ENCODE measurements around the gene LZTS2.
A peak's percentile ranks its signal among the peaks of the same experiment; 100 is the strongest.
"Not testable (repeated sequence)": the region's sequence is repeated elsewhere in the genome, so short reads cannot be mapped to it uniquely, and the experiment has no call there.

Gene LZTS2

DNA sequence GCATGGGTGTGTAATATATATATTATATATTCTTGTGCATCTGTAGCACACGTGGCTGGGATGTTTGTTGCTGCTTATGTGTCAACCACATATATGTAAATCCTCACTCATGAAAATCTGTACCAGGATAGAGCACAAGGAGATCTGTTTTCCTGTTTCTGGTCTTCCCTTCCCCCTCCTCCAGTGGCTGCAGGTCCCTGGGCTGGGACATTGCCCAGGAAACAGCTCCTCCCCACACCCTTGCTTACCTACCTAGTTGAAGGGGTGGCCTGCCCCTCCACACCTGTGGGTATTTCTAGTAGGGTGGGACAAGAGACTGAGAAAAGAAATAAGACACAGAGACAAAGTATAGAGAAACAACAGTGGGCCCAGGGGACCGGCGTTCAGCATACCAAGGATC, 33.7 kb downstream of the LZTS2 start:
- DNase-seq (ENCODE audit: low read depth in 2 of 2), result no peak

GRCh38 chr10:101034404-101034803, 34.8 kb downstream of the LZTS2 start:
- DNase-seq (ENCODE audit: low read depth in 2 of 2), result not testable (repeated sequence)

DNA sequence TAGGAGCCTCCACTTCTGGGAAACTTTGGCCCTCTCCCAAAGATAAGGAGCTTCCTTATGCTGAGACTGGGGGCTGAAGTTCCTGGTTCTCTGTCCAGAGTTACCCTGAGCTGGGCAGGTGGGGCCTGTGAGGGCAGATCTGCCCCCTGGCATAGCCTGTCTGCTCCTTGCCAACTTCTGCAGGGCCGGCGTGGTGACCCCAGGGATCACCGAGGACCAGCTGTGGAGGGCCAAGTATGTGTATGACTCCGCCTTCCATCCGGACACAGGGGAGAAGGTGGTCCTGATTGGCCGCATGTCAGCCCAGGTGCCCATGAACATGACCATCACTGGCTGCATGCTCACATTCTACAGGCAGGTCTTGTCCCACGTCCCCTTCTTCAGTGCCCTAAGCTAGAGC, 35.7 kb downstream of the LZTS2 start:
- no peak for DNase-seq (ENCODE audit: low read depth in 2 of 2)

DNA sequence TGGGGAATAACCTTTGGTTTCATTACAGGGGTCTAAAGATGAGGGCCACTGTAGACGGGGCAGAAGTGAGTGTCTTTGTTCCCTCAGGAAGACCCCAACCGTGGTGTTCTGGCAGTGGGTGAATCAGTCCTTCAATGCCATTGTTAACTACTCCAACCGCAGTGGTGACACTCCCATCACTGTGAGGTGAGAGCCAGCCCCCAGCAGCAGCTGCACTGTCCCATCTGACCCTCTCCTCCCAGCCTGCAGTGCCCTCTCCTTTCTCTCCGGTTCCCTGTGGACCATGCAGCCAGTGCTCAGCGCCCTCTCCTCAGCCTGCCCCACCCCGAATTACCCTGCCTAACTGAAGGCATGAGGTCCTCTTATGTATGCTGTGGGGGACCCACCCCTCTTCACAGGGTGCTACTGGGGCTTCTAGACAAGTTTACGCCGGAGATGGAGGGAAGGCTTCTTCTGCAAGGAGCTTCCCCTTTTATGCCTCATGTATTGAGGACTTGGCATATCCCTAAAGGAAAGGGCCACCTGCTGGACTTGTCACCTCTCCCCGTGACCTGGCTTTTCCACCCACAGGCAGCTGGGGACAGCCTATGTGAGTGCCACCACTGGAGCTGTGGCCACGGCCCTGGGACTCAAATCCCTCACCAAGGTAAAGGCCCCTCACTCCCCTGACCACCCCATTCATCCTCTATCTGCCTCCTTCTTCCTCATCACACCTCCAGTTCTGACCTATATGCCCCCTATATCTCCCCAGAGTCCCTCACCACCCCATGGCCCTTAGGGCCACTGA, 36.5 kb downstream of the LZTS2 start:
- DNase-seq (ENCODE audit: low read depth in 2 of 2), result no peak

DNA sequence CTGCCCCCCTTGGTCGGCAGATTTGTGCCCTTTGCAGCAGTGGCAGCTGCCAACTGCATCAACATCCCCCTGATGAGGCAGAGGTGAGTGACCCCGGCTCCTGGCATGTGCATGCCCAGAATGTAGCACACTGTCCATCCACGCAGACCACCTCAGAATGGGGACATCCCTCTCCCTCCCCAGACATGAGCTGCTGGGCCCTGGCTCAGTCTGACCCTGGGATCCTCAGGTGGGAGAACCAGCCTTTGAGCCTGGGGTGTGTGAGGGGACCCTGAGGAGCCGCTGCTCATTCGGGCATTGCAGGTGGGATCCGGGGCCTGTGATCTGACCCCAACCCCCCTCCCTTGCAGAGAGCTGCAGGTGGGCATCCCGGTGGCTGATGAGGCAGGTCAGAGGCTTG, 37.1 kb downstream of the LZTS2 start:
- no peak for DNase-seq (ENCODE audit: low read depth in 2 of 2)

DNA sequence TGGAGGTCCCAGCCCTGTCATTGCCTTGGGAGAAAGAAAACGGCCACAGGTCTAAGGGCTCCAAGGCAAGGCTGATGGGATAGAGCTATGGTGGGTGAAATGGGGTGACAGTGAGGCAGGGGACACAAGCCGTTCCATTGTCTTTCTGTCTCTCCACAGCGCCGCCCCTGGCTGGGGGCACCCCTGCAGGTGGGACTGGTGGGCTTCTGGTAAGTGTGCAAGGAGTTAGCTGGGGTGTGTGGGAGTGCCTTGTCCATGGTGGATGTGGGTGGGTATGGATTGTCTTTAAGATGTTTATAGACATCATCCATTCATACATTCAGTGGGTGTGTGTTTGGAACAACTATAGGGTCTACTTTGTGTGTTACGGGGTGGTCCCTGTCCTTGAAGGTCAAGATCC, 38.9 kb downstream of the LZTS2 start:
- DNase-seq (ENCODE audit: low read depth in 2 of 2), result no peak

DNA sequence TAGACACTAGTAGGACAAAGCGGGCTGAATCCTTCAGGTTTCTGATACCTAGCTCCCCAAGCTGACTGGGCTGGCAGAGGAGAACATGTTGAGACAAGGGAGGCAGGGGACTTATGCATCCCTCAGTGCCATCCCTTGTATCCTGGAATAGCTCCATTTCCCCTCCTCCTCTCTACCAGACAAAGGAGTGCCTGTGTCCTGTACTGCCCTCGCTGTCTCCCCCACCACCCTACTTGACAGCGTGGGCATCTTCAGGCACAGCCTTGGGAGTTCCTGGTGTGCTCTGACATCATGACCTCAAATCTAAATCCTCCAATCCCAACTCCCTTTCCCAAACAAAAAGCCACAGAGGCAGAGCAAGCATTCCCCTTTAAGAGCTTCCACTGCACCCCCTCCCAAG, 40.5 kb downstream of the LZTS2 start:
- DNase-seq (ENCODE audit: low read depth in 2 of 2), result no peak

GRCh38 chr10:101040851-101041250, 41.2 kb downstream of the LZTS2 start:
- no peak for DNase-seq (ENCODE audit: low read depth in 2 of 2)

DNA sequence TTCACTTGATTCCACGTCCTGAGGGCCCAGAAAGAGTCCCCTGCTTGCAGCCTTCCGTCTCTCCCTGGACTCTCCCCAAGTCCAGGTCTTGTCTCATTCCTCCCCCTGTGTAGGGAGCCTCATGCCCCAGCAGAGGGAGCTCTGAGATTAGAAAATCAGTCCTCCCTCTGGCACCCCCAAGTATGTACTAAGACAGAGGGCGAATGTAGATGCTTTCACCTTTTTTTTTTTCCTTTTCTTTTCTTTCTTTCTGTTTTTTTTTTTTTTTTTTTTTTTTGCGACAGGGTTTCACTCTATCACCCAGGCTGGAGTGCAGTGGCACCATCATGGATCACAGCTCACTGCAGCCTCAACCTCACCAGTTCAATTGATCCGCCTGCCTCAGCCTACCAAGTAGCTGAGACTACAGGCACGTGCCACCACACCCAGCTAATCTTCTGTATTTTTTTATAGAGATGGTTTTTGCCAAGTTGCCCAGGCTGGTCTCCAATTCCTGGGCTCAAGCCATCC, 41.7 kb downstream of the LZTS2 start:
- peak; percentile 51 to 55 for DNase-seq (ENCODE audit: low read depth in 2 of 2)

DNA sequence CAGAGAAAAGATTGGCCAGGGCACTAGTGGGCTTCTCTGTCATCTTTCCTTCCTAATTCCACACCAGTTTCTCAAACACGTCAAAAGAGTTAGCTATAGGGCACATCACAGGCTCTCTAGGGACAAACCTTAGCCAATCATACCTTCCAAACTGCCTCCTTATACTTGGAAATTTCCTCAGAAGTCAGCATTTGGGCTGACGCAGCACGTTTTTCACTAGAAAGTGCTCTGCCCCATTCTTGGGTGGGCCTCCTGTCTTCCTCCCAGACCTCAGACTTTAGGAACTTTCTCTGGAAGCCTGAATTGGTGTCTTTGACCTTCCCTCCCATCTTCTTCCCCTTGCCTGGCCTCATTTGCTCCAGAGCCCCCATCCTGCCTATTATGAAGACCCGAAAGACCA, 42.5 kb downstream of the LZTS2 start:
- no peak for DNase-seq (ENCODE audit: low read depth in 2 of 2)

DNA sequence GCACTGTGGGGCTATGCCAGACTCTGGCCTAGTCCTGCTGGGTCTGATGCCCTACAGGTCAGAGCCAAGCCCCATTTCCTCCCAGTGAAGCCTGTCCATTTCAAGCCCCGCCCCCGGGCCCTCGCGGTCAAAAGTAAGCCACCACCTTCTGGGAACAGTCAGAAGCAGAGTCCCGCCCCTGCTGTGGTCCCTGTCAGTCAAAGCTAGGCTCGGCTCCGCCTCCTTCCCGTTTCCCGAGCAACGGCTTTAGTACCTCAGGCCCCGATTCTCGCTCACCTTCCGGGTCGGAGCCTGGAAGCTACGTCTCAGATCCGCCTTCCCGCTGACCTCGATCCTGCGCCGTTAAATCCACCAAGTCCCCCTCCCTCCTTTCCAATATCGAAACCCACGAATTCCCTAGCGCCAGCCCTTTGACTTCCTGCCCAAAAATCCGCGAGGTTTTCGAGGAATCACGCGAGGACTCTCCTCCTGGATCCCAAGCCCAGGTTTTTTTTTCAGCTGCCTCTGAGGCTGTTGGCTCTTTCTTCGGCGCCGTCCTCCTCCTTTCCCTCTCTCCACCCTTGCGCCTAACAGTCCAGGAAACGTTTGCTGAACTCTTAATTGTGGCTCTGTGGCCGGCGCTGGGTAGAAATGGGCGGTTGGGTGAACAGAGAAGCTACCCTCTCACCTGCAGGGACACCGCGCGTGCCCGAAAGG, 43.2 kb downstream of the LZTS2 start:
- DNase-seq (ENCODE audit: low read depth in 2 of 2), result peak; percentile 66 to 73

DNA sequence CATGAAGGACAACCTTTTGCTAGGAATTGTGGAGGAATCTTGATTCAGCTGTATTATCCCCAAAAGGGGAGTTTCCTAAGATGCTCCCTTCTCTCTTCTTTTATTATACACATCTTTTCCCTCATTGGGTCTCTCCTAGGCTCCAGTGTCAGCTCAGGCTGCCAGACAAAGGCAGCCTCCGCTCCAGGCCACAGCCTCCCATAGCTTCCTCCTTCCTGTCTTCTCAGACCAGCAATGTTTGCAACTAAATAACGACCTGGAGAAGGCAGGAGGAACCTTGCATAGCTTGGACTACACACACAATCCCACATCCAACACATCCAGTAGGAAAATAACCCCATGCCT, 43.7 kb downstream of the LZTS2 start:
- DNase-seq (ENCODE audit: low read depth in 2 of 2), result no peak

DNA sequence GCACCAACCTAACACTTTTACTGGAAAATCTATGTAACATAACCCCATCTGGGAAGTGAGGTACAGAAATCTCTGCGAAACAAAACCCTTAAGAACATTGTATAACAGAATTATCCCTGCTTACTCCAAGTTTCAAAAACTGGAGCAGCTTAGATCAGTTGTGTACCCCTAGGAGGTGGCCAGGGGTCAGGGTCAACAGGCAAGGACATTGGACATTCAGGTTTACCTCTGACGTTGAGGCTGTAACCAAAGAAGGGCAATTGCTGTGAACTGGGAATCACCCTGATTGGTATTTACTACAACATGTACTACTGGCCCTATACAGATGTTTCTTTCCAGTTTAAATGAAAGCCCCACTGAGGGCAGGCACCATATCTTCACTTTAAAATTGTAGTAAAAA, 44.5 kb downstream of the LZTS2 start:
- DNase-seq (ENCODE audit: low read depth in 2 of 2), result no peak

GRCh38 chr10:101046332-101047238, 47.0 kb downstream of the LZTS2 start:
- no peak for DNase-seq (ENCODE audit: low read depth in 2 of 2)

GRCh38 chr10:101047268-101047667, 47.7 kb downstream of the LZTS2 start:
- no peak for DNase-seq (ENCODE audit: low read depth in 2 of 2)

DNA sequence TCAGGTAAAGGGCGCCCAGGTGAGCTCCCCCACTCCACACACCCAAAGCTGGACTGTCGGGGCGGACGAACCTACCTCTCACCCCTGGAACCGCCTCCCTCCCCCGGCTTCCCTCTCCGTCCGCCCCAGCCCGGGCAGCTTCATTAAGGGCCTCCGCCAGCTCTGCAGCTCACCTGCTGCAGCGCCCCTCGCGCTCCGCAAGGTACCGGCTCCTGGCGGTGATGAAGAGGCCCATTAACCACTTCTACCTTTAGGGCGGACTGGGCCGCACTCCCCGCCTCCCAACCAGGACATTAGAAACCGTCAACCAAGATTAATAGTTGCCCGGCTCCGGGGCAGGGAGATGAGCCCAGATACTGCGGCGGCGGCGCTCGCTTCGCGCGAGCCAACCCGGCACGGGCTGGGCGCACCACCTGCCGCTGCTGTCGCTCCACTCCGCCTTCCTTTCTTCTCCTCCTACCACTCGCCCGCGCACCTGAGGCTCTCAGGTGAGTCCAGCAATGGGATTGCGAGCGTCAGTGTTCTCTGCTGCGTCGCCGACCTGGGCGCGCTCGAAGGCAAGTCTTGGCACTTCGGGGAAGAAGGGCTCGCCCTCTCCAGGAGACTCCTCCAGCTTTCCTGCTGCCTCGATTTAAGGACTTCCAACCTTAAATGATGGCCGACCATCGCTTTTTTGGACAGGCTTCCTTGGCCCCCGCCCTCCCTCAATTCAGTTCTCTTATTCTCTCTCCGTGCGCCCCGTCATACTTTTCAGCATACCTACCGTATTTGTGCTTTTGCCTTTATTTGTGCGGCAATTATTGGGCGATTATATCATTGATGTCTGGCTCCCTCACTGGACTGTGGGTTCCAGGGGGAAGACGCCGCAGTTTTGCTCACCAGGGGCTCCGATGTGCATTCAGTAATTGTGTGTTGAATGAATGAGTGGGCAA, 48.6 kb downstream of the LZTS2 start:
- no peak for DNase-seq (ENCODE audit: low read depth in 2 of 2)

DNA sequence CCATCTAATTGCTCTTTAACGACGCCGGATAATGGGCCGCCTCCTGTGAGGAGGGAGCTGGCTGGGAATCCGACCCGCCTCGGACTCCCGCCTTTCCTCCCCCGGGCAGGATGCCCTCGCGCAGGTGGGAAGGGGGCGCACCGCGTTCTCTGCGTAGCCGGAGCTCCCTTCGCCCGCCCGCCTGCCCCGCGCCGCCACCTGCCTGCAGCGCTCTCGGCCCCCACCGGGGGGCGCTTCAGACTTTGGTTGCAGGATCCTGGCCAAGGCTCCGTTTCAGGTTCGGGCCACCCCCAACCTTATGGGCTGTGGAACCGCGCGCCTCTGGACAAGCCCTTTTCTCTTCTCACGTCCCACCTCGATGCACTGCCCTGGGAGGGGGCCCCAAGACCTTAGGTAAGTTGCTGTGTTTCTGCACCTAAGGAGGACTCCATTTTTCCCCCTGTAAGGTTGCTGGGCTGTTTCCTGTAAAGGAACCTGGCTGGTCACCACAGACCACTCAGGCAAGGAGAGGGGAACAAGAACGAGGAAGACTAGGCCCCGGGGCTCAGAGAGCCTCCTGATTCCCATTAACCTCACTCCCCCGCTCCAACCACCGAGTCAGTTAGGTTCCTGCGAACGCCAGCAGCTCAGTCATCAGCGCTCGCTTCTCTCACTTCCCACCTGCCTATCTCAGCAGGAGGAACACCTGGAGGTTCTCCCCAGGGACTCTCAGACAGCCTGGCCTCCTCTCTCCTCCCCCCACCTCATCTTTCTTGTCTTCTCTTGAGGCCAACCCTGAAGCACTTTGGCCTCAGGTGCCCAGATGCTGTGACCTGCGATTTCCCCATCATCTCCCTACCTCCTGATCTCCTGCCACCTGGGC, 50.8 kb downstream of the LZTS2 start:
- DNase-seq (ENCODE audit: low read depth in 2 of 2), result peak in 1 of 2 donors; percentile 62

DNA sequence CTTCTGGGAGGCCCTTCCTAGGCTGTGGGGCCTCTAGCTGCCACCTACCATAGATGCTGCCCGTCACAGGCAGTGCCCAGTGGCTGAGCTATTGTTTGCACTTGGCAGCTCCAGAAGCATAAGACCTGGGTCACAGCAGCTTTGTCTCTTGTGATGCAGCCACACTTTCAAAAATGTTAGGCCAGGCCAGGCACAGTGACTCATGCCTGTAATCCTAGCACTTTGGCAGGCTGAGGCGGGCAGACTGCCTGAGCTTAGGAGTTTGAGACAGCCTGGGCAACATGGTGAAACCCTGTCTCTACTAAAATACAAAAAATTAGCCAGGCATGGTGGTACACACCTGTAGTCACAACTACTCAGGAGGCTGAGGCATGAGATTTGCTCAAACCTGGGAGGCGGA, 52.7 kb downstream of the LZTS2 start:
- DNase-seq (ENCODE audit: low read depth in 2 of 2), result no peak

- DNase-seq (ENCODE audit: low read depth in 2 of 2), result no peak
Observed at GRCh38 chr10:101053516-101053915, 53.9 kb downstream of the LZTS2 start.

- no peak for DNase-seq (ENCODE audit: low read depth in 2 of 2)
Observed at GRCh38 chr10:101054351-101054750, 54.7 kb downstream of the LZTS2 start.

All from stimulated activated CD8-positive, alpha-beta memory T cell treated with anti-CD3 and anti-CD28 coated beads, Interleukin-2, amount 100 ng/mL, for 1 hour (primary cell).